ENCODE results near the gene CCPG1. TPM values are rescaled to one million over a fixed set of nuclear protein-coding genes. Genes with fewer than 3 reads are reported as not detected.

CCPG1 gene
- total and polyA plus RNA-seq, 2 donors (not counting 1 experiment from before 2014, with no cell fraction given), result 50.0 to 64.6 TPM

DNA sequence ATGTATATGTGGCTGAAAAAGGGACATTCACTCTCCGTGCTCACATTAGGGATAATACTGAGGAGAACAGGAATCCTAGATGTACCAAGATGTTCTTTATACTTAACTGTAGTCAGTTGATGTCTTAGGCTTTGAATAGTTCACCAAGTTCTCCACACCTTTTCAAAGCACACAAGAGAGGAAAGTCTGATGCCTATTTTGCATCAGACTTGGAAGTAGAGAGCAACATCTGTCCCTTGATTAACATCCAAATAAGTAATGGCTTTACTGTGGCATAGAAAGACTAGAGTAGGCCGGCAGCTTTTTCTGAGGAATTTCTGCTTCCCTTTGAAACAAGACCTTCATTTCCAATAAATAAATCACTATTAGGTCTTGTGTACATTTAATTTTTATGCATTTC is 55.1 kb downstream of the CCPG1 start:
- TF ChIP-seq, protein P1, sequence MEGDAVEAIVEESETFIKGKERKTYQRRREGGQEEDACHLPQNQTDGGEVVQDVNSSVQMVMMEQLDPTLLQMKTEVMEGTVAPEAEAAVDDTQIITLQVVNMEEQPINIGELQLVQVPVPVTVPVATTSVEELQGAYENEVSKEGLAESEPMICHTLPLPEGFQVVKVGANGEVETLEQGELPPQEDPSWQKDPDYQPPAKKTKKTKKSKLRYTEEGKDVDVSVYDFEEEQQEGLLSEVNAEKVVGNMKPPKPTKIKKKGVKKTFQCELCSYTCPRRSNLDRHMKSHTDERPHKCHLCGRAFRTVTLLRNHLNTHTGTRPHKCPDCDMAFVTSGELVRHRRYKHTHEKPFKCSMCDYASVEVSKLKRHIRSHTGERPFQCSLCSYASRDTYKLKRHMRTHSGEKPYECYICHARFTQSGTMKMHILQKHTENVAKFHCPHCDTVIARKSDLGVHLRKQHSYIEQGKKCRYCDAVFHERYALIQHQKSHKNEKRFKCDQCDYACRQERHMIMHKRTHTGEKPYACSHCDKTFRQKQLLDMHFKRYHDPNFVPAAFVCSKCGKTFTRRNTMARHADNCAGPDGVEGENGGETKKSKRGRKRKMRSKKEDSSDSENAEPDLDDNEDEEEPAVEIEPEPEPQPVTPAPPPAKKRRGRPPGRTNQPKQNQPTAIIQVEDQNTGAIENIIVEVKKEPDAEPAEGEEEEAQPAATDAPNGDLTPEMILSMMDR (conservative IDR thresholded peaks at IDR 0.05 in 1 of 2, IDR thresholded peaks at IDR 0.05 in 1 of 2; ENCODE audit: low read depth in 1 of 2, low read length in 2 of 2), result no peak
- TF ChIP-seq EZH2 (IDR thresholded peaks at IDR 0.05; ENCODE audit: low read length, missing control alignments), result no peak
- H3K9ac ChIP-seq (ENCODE audit: insufficient read depth, low read length), result no peak overlapping the region
- DNase-seq (ENCODE audit: low read depth in 2 of 2), result no peak
- no peaks in the 10 kb centered on the region for H3K79me2 ChIP-seq (ENCODE audit: control insufficient read depth, insufficient read depth, low read length)
- H3K36me3 ChIP-seq (ENCODE audit: control insufficient read depth, insufficient read depth, low read length), result peaks cover 2% of the 10 kb centered on the region
- no peaks in the 10 kb centered on the region for H4K20me1 ChIP-seq (ENCODE audit: control insufficient read depth, extremely low read depth, insufficient read depth, low read length)
- no peaks in the 10 kb centered on the region for H3K27me3 ChIP-seq (ENCODE audit: control insufficient read depth, insufficient read depth, low read length)
- no peak overlapping the region for H3K27ac ChIP-seq (ENCODE audit: insufficient read depth, low read length)
- no peak overlapping the region for H3K4me3 ChIP-seq (replicated peaks in 1 of 4; ENCODE audit: control extremely low read depth in 1 of 4, insufficient read depth in 1 of 4, low read depth in 3 of 4, low read length in 4 of 4)
- H3K4me1 ChIP-seq (ENCODE audit: control insufficient read depth, extremely low read depth, insufficient read depth, low read length), result peaks cover 4% of the 10 kb centered on the region
- H3K4me2 ChIP-seq (ENCODE audit: extremely low read depth, insufficient read depth, low read length), result no peak overlapping the region
- H2AFZ ChIP-seq (ENCODE audit: low read length), result no peak overlapping the region
- H3K9me3 ChIP-seq (ENCODE audit: control insufficient read depth, insufficient read depth, low read depth, low read length), result no peaks in the 10 kb centered on the region

DNA sequence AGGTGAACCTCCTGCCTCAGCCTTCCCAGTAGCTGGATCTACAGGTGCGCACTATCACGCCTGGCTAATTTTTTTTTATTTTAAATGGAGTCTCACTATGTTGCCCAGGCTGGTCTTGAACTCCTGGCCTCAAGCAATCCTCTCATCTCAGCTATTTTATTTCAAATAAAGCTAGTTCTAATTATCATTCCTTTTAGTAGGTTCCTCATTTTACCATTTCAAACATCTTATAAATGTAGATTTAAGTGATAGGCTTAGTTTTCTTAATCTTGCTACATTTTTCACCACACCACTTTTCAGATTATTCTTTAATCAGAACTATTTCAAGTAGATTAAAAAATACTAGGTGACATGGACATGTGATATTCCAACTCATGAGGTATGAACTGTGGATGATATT is 58.9 kb downstream of the CCPG1 start:
- H4K20me1 ChIP-seq (ENCODE audit: control insufficient read depth, extremely low read depth, insufficient read depth, low read length), result no peaks in the 10 kb centered on the region
- H3K4me3 ChIP-seq (replicated peaks in 1 of 4; ENCODE audit: control extremely low read depth in 1 of 4, insufficient read depth in 1 of 4, low read depth in 3 of 4, low read length in 4 of 4), result no peak overlapping the region
- H3K27me3 ChIP-seq (ENCODE audit: control insufficient read depth, insufficient read depth, low read length), result no peaks in the 10 kb centered on the region
- H3K4me1 ChIP-seq (ENCODE audit: control insufficient read depth, extremely low read depth, insufficient read depth, low read length), result peaks cover under 1% of the 10 kb centered on the region
- TF ChIP-seq EZH2 (IDR thresholded peaks at IDR 0.05; ENCODE audit: low read length, missing control alignments), result no peak
- TF ChIP-seq, protein P1 (conservative IDR thresholded peaks at IDR 0.05 in 1 of 2, IDR thresholded peaks at IDR 0.05 in 1 of 2; ENCODE audit: low read depth in 1 of 2, low read length in 2 of 2), result no peak
- no peak overlapping the region for H2AFZ ChIP-seq (ENCODE audit: low read length)
- no peak overlapping the region for H3K4me2 ChIP-seq (ENCODE audit: extremely low read depth, insufficient read depth, low read length)
- no peak overlapping the region for H3K27ac ChIP-seq (ENCODE audit: insufficient read depth, low read length)
- H3K36me3 ChIP-seq (ENCODE audit: control insufficient read depth, insufficient read depth, low read length), result peaks cover 2% of the 10 kb centered on the region
- H3K9me3 ChIP-seq (ENCODE audit: control insufficient read depth, insufficient read depth, low read depth, low read length), result no peaks in the 10 kb centered on the region
- no peaks in the 10 kb centered on the region for H3K79me2 ChIP-seq (ENCODE audit: control insufficient read depth, insufficient read depth, low read length)
- no peak for DNase-seq (ENCODE audit: low read depth in 2 of 2)
- H3K9ac ChIP-seq (ENCODE audit: insufficient read depth, low read length), result no peak overlapping the region

DNA sequence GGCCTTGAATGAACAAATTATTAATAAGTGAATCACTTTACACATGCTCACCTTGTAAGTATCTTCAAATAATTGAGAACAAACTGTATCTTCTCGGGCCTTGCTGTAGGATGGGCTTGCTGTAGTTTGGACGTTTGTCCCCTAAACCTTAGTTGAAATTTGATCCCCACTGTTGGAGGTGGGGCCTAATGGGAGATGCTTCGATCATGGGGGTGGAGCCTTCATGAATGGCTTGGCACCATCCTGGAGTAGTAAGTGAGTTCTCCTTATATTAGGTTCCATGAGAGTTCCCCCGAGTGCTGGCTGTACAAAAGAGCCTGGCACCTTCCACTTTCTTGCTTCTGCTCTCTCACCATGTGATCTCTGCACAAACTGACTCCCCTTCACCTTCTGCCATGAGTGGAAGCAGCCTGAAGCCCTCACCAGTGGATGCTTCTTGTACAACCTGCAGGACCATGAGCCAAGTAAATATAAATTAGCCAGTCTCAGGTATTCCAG is 59.8 kb downstream of the CCPG1 start:
- no peak overlapping the region for H3K9ac ChIP-seq (ENCODE audit: insufficient read depth, low read length)
- H2AFZ ChIP-seq (ENCODE audit: low read length), result no peak overlapping the region
- H3K4me3 ChIP-seq (replicated peaks in 1 of 4; ENCODE audit: control extremely low read depth in 1 of 4, insufficient read depth in 1 of 4, low read depth in 3 of 4, low read length in 4 of 4), result no peak overlapping the region
- TF ChIP-seq, protein P1 (conservative IDR thresholded peaks at IDR 0.05 in 1 of 2, IDR thresholded peaks at IDR 0.05 in 1 of 2; ENCODE audit: low read depth in 1 of 2, low read length in 2 of 2), result no peak
- no peak for TF ChIP-seq EZH2 (IDR thresholded peaks at IDR 0.05; ENCODE audit: low read length, missing control alignments)
- H3K27me3 ChIP-seq (ENCODE audit: control insufficient read depth, insufficient read depth, low read length), result no peaks in the 10 kb centered on the region
- no peaks in the 10 kb centered on the region for H4K20me1 ChIP-seq (ENCODE audit: control insufficient read depth, extremely low read depth, insufficient read depth, low read length)
- H3K4me1 ChIP-seq (ENCODE audit: control insufficient read depth, extremely low read depth, insufficient read depth, low read length), result peaks cover 2% of the 10 kb centered on the region
- peaks cover 2% of the 10 kb centered on the region for H3K36me3 ChIP-seq (ENCODE audit: control insufficient read depth, insufficient read depth, low read length)
- no peak overlapping the region for H3K27ac ChIP-seq (ENCODE audit: insufficient read depth, low read length)
- H3K9me3 ChIP-seq (ENCODE audit: control insufficient read depth, insufficient read depth, low read depth, low read length), result no peaks in the 10 kb centered on the region
- DNase-seq (ENCODE audit: low read depth in 2 of 2), result no peak
- H3K4me2 ChIP-seq (ENCODE audit: extremely low read depth, insufficient read depth, low read length), result no peak overlapping the region
- no peaks in the 10 kb centered on the region for H3K79me2 ChIP-seq (ENCODE audit: control insufficient read depth, insufficient read depth, low read length)

All from fibroblast of lung (primary cell).